ENCODE results near the gene CTTN.

Gene CTTN

DNA sequence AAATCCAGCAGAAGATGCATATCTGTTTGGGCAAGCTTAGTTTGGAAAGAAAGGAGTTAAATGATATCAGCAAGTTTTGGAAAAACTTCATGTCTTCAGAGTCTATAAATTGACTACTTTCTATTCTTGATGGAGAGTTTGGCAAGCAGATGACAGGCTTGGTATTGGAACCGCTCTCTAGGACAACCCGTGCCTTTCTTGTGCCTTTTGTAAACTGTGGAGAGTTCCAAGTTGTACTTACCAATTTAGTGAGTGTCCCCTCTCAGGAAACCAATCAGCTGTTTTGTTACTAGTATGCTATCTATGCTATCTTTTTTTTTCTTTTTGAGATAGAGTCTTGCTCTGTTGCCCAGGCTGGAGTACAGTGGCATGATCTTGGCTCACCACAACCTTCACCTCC is 43.7 kb upstream of the CTTN start:
- TF ChIP-seq, protein P1, sequence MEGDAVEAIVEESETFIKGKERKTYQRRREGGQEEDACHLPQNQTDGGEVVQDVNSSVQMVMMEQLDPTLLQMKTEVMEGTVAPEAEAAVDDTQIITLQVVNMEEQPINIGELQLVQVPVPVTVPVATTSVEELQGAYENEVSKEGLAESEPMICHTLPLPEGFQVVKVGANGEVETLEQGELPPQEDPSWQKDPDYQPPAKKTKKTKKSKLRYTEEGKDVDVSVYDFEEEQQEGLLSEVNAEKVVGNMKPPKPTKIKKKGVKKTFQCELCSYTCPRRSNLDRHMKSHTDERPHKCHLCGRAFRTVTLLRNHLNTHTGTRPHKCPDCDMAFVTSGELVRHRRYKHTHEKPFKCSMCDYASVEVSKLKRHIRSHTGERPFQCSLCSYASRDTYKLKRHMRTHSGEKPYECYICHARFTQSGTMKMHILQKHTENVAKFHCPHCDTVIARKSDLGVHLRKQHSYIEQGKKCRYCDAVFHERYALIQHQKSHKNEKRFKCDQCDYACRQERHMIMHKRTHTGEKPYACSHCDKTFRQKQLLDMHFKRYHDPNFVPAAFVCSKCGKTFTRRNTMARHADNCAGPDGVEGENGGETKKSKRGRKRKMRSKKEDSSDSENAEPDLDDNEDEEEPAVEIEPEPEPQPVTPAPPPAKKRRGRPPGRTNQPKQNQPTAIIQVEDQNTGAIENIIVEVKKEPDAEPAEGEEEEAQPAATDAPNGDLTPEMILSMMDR (IDR thresholded peaks at IDR 0.05; ENCODE audit: low read depth, low read length): no peak
- no peak overlapping the region for H3K4me3 ChIP-seq (ENCODE audit: low read depth, low read length)

DNA sequence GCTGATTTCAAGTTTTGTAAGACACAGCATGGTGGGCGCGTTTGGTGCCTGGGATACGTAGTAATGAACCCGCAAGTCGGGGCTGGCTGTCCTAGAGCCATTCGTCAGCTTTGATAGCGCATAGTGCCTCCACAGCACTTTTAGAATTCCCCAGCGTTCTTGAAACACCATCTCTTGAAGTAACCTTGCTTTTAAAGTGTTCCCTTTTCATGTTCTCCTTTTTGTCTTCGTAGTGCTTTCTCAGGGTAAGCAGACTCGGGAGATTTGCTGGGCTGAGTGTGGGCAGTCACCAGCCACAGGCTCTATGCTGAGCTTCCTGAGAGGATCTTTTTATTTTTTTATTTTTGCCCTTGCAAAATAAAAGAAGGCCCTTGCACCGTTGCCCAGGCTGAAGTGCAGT is 39.6 kb upstream of the CTTN start:
- TF ChIP-seq, protein P1 (IDR thresholded peaks at IDR 0.05; ENCODE audit: low read depth, low read length): no peak
- no peak overlapping the region for H3K4me3 ChIP-seq (ENCODE audit: low read depth, low read length)

GRCh38 chr11:70359451-70360205 is 38.7 kb upstream of the CTTN start:
- TF ChIP-seq, protein P1 (IDR thresholded peaks at IDR 0.05; ENCODE audit: low read depth, low read length): no peak
- no peak overlapping the region for H3K4me3 ChIP-seq (ENCODE audit: low read depth, low read length)

DNA sequence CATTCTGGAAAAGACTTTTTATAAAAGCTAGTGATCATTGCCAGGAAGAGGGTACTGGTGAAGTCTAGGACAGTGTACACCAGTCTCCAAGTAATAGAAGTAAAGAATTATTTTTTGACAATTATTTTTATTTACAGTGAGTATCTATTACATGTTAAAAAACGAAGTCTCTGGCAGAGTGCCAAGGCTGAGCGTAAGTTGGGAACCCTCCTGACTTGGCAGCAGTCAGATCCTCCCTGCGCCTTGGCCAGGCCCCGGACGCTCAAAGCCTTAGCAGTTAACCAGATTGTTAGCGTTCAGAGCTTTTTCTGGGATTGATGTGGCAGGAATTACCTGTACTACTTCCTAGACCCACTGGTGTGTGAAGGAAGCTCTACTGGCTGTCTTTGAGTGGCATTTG is 38.1 kb upstream of the CTTN start:
- TF ChIP-seq, protein P1 (IDR thresholded peaks at IDR 0.05; ENCODE audit: low read depth, low read length): no peak
- no peak overlapping the region for H3K4me3 ChIP-seq (ENCODE audit: low read depth, low read length)

- H3K4me3 ChIP-seq (ENCODE audit: low read depth, low read length): no peak overlapping the region
- TF ChIP-seq, protein P1 (IDR thresholded peaks at IDR 0.05; ENCODE audit: low read depth, low read length): no peak
Measured at GRCh38 chr11:70364178-70364577, 34.2 kb upstream of the CTTN start.

DNA sequence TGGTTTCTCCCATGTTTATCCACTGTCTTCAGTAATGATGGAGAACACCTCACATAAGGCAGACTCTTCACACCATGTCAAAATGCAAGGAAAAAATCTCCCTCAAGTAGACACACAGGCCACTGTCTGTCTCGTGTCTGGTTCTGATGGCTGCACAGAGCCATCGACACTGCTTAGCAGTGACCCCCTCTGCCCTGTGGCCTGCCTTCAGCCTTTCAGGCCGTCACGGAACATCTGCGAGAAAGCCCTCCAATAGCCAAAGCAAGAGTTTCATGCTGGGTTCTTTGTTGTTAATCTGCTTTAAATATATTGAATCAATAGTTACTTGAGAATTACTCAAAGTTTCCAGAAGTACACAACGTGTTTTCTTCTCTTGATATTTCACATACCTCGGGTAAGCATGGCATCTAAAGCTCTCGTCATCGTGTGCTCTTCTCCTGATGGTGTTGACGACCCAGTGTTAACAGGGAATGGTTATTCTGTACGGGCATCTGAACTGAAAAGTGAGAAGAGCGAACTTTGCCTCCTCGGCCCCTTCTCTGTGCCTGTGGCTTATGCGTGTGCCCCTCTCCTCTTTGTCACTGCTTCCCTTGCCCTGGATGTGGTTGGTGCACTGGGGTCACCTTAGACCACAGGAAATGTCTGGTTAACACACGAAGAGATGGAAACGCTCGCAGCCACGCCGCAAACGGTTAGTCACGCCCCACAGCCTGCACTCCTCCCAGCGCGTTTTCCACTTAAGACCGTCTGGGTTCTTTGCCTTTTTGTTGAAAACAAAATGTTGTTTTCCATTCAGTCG is 33.4 kb upstream of the CTTN start:
- TF ChIP-seq, protein P1 (IDR thresholded peaks at IDR 0.05; ENCODE audit: low read depth, low read length): no peak
- H3K4me3 ChIP-seq (ENCODE audit: low read depth, low read length): no peak overlapping the region

DNA sequence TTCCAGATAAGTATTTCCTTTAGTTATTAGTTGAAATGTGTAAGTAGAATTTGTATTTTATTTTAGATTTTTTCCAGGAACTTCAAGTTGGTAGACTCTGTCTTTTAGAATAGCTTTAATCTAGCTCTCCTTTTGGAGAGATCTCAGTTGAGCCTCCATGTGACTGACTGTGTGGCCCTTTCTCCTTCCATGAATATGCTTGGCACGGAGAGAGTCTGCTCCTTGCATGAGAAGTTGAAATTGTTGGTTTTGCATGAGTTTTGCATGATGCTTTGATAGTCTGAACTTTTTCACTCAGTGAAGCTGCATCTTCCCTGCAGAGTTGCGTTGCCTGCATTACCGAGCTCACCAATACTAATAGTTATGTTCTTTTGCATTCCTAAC is 32.8 kb upstream of the CTTN start:
- TF ChIP-seq, protein P1 (IDR thresholded peaks at IDR 0.05; ENCODE audit: low read depth, low read length): no peak

More for the DNA sequence above, 32.8 kb upstream of the CTTN start:
- no peak overlapping the region for H3K4me3 ChIP-seq (ENCODE audit: low read depth, low read length)

All from WI38 (cell line).